NCI-H82 (cell line): ENCODE results near the gene CYB5RL.
"Not testable (repeated sequence)": the region's sequence is repeated elsewhere in the genome, so short reads cannot be mapped to it uniquely, and the experiment has no call there.

Source experiments
- DNase-seq: peaks from one replicate; lab custom pipeline; 2025; lab: John Stamatoyannopoulos, UW

Gene CYB5RL

DNA sequence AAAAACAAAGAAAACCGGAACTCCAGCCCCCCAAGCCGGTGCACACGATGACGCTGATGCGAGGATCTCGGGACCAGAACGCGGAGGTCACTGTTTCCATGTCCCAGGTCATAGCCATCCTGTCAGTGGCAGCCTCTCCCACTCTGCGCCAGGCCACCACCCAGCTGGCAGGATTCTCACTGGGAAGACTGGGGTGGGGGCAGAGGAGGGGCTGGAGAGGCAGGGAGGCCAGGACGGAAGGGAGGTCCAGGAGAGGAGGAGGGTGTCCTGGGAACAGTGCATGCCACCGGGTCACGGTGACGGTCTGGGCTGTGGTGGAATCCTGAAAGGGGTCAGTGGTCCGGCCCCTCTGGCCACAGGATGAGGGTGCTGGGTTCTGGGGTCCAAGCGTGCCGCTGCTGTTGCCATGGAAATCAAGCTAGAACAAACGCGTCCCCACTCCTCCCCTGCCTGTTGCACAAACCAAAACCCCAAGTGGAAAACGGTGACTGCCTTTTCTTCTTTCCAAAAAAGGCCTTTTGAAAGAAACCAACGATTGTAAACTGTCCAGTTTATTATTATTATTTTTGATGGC lies 26.2 kb upstream of the CYB5RL start:
- no peak for DNase-seq

- no peak for DNase-seq
Measured at GRCh38 chr1:54225378-54225777, 25.5 kb upstream of the CYB5RL start.

GRCh38 chr1:54224233-54224632 lies 24.4 kb upstream of the CYB5RL start:
- DNase-seq: peak; percentile 51

- no peak for DNase-seq
Measured at GRCh38 chr1:54223441-54224202, 23.8 kb upstream of the CYB5RL start.

- no peak for DNase-seq
Measured at GRCh38 chr1:54222711-54223110, 22.9 kb upstream of the CYB5RL start.

- peak; percentile 51 for DNase-seq
Measured at GRCh38 chr1:54221867-54222484, 22.1 kb upstream of the CYB5RL start.

- DNase-seq: no peak
Measured at GRCh38 chr1:54221113-54221834, 21.4 kb upstream of the CYB5RL start.

DNA sequence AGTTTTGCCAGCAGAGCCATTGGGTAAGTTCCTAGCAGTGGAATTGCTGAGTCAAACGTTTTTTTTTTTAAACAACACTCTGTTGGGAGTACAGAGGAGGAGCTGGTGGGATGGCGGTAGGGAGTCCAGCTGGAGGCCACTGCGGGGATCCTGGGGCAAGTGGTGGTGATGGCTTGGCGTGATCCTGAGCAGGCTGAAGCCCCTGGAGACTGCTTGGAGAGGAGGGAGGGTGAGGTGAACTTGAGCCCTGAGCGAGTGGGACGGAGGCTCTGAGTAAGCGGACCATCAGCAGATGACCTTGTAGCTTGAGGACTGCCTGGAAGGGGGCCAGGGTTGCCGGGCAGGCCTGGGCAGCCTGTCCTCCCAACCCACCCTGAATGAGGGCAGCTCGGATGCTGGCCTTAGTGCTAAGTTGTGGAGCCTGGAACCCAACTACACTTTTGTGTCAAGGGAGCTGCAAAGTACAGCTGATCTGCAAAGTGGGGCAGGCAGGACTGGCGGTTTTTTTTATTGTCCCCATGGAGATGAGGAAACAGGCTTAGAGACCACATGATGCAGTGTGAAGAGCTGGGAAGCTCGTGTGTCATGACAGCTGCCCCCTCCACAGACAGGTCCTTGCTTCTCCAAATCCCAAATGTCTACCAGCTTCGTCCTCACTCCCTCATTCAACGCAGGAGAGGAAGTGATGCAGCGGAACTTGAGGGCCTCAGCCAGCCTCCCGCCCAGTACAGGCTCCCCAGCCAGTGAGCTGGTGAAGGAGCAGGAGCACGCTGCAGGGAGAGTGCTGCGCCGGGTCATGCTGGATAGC lies 20.4 kb upstream of the CYB5RL start:
- peak; percentile 83 for DNase-seq

- no peak for DNase-seq
Measured at GRCh38 chr1:54219688-54220003, 19.8 kb upstream of the CYB5RL start.

GRCh38 chr1:54218883-54219687 lies 19.3 kb upstream of the CYB5RL start:
- peak; percentile 41 for DNase-seq

DNA sequence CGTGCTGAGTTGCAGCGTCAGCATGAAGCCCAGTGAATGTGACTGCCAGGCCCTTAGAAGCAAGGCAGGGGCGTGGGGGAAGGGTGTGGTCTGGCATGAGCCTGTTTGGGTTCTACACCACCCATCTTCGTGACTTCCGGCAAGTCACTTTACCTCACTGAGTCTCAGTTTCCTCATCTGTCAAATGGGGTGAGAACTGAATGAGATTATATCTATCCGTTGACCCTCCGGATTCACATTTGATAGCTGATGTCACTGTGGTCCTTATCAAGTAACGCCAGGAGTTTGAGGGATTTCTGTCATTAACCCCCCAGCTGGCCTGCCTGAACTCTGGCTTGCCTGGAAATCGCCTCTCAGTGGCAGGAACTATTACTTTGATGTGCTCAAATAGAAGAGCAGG lies 15.7 kb upstream of the CYB5RL start:
- no peak for DNase-seq

DNA sequence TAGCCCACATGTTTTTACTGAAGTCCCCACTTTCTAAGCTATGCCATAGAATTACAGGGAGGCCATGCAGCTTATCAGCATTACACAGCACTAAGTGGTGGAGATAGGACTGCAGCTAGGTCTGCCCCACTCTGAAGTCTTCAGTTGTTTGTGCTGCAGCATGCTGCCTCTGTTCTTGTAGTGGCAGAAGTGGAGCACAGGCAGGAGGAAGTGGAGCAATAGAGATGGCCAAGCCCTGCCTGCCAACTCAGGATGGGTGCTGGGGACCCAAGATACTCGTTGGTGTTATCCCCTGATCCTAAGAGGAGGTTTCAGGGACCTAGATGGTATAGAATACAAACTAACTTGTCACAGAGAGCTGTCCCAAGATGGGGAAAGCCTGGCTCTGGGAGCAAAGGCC lies 13.0 kb upstream of the CYB5RL start:
- no peak for DNase-seq

GRCh38 chr1:54207896-54208295 lies 8.1 kb upstream of the CYB5RL start:
- DNase-seq: not testable (repeated sequence)

DNA sequence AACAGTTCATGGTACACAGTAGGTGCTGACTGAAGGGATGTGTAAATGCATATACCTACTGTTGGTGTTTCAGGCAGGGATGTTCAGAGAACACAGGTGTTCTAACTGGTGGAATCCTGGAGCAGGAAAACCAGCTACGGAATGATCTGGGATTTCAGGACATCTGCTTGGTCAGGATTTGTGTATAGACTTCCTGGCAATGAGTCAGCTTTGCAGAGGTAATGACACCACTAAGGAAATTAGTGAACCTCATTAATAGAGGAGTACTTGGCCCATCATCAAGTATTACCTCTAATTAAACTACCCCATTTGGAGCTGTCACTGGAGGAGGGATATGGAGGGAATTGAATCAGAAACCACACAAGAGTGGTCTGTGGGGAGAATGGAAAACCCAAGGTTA lies 7.5 kb upstream of the CYB5RL start:
- peak; percentile 55 for DNase-seq

DNA sequence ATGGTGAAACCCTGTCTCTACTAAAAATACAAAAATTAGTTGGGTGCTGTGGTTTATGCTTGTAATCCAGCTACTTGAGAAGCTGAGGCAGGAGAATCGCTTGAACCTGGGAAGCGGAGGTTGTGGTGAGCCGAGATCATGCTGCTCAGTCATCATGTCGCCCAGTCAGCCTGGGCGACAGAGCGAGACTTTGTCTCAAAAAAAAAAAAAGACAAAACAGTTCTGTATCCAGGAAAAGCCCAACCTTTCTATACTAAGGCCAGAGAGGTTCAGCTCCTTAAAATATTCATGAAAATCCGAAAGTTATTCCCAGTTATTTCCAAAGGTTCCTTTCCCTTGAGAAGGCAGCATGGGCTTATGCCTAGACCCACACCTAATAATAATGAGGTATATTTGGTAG lies 4.4 kb upstream of the CYB5RL start:
- DNase-seq: no peak

- no peak for DNase-seq
Measured at GRCh38 chr1:54200519-54200997, 728 bp upstream of the CYB5RL start.

DNA sequence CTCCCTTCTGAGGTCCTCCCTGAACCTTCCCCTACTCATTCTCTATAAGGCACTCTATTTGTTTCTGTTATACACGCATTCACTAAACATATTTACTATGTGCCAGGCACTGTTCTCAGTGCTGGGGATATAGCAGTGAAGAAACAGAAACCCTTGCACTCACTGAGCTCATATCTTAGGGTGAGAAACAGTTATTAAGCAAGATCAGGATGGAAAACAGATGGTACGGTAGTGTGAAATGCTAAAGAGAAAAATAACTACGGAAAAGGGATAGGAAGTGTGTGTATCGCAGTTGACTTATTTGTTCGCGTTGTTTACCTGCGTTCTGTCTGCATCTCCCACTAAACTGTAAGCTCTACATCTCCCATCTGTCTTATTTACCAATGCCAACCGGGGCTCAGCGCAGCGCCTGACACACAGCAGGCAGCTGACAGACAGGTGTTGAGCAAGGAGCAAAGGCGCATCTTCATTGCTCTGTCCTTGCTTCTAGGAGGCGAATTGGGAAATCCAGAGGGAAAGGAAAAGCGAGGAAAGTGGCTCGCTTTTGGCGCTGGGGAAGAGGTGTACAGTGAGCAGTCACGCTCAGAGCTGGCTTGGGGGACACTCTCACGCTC lies 572 bp downstream of the CYB5RL start:
- DNase-seq: peak; percentile 70

- DNase-seq: no peak
Measured at GRCh38 chr1:54193453-54193852, 6.4 kb downstream of the CYB5RL start.

GRCh38 chr1:54191525-54191924 lies 8.3 kb downstream of the CYB5RL start:
- no peak for DNase-seq

- peak; percentile 42 for DNase-seq
Measured at GRCh38 chr1:54190526-54190925, 9.3 kb downstream of the CYB5RL start.

- DNase-seq: no peak
Measured at GRCh38 chr1:54188291-54188690, 11.5 kb downstream of the CYB5RL start.
